HT1080 (cell line): ENCODE results near the gene CANX. TPM values are rescaled to one million over a fixed set of nuclear protein-coding genes. Genes with fewer than 3 reads are reported as not detected.

Experiments
- DNase-seq: peaks from one replicate; pipeline ENCODE4 v3.0.0-alpha.2; 2015; ENCODE audit warnings: low read depth
- total RNA-seq: library from RNA; depleted of rRNA; stranded (reverse); fragments of >200 nt; shearing (Covaris generic); gene quantifications from 2 replicates; pipeline ENCODE4 v1.2.3, GENCODE V29; 2014; rRNA removed

CANX gene
- total RNA-seq, 1 experiment from 2014 or later = 364 TPM

GRCh38 chr5:179774442-179774841, 75.7 kb downstream of the CANX start:
- no peak for DNase-seq

- DNase-seq = no peak
Measured at GRCh38 chr5:179776411-179776938, 77.7 kb downstream of the CANX start.

DNA sequence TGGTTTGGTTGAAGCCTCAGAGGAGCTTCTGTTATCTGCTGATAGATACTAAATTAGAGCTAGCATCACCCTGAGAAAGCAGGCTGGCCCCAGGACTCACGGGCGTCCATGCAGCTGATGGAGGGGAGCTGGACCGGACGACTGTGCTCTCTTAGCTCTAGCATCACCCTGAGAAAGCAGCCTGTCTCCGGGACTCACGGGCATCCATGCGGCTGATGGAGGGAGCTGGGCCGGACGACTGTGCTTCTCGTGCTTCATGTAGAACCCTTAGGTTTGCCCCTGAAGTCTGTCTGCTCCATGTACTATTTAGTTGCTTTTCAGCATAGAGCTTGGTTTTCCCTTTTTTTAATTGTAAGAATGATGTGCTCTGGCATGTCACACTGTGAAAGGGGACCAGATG, 78.7 kb downstream of the CANX start:
- DNase-seq = no peak

- no peak for DNase-seq
Measured at GRCh38 chr5:179777909-179778308, 79.1 kb downstream of the CANX start.

DNA sequence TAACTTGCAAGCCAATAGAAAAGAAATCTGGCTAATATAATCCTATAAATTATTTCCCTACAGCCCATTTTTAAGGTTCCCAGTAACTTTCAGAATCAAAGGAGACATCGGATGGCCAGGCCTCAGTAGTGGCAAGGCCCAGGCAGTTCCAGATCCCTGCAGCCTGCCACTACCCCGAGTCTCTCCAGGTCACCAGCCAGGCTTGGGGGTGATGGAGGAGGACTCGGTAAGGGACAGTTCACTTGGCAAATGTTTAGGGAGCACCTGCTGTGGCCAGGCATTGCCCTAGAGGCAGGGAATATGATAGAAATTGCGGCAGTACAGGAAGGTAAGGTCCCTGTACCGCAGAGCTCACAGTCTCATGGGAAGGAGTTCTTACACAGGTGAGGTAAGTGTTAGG, 79.8 kb downstream of the CANX start:
- no peak for DNase-seq

DNA sequence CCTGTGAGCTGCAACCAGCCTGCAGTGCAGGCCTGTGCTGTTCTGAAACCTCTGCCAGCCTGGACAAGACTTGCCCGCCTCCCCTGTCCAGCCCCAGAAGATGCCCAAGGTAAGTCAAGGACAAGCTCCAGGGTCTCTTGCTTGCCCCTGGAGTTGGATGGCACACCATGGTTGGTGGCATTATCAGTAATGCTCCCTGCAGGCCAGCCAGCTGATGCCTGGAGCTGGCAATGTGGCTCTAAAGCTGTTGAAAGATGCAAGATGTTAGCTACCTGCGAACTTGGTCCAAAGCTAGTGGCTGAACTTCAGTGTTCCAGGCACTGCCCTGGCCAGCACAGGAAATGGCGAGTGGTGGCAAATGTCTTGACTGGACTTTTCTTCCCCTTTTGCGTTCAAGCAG, 81.1 kb downstream of the CANX start:
- DNase-seq = no peak

DNA sequence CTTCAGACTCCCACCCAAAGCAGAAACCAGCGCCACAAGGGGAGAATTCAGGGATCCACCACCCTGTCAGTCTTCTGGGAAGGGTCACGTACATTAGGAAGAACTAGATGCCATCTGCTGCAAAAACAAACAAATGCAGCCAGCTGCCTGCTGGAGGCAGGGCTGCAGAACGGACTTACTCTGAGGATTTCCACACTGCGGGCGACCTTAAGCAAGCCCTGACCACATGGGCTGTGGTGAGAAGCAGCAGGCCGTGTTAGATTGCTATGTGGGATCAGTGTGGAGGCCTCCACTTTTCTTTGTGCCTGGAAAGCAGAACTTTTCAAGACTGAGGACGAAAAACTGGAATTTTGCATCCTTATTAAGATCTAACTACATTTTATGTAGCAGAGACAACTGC, 81.6 kb downstream of the CANX start:
- no peak for DNase-seq

Other genes with a start within 250 kb of the CANX start
- gene RUFY1, start 148.4 kb upstream of the CANX start, total RNA-seq = 24.0 and 24.5 TPM in 2 replicates
- gene HNRNPH1, start 75.3 kb upstream of the CANX start, total RNA-seq = 404 and 420 TPM in 2 replicates
- not detected in 2 replicates for gene CBY3, start 17.9 kb upstream of the CANX start, total RNA-seq
- gene MAML1, start 33.9 kb downstream of the CANX start, total RNA-seq = 10.4 and 13.5 TPM in 2 replicates
- gene LTC4S, start 95.0 kb downstream of the CANX start, total RNA-seq = 1.2 TPM in 1 of 2 replicates, not detected in the other
- 185 and 198 TPM in 2 replicates for gene MGAT4B, start 107.9 kb downstream of the CANX start, total RNA-seq
- 881 and 984 TPM in 2 replicates for gene SQSTM1, start 121.9 kb downstream of the CANX start, total RNA-seq
- gene MRNIP, start 159.8 kb downstream of the CANX start, total RNA-seq = 6.9 and 10.1 TPM in 2 replicates
- 46.2 and 46.6 TPM in 2 replicates for gene TBC1D9B, start 208.9 kb downstream of the CANX start, total RNA-seq